PC-9 (cell line): ENCODE measurements around the gene ADCY3. TPM values are rescaled to one million over a fixed set of nuclear protein-coding genes. Genes with fewer than 3 reads are reported as not detected.

Experiments
- BruUV-seq: library from RNA; stranded (reverse); fragments of 400-500 nt; replicated peaks from 2 replicates; lab custom pipeline; 2021; lab: Mats Ljungman, UMichigan
- CTCF ChIA-PET: fragments of 300-600 bp; sonication (Branson Sonifier 250); formaldehyde crosslinking; loops from one replicate; lab custom pipeline; 2022; ENCODE audit warnings: antibody characterized with exemption; lab: Charles Lee
- POLR2A ChIA-PET: fragments of 300-600 bp; sonication (Branson Sonifier 250); formaldehyde crosslinking; loops from one replicate; lab custom pipeline; 2022; ENCODE audit warnings: antibody characterized with exemption; ENCODE audit not compliant: unreplicated experiment; lab: Charles Lee
- DNase-seq, 2 experiments: peaks; one replicate each; pipeline versions ENCODE4 v3.0.0 to v3.0.0-alpha.2; 2015 to 2022; ENCODE audit warnings: mixed read lengths in 1 of 2
- H2AFZ ChIP-seq: fragments of 200-600 bp; sonication (generic); 2 replicates; pipeline ENCODE4 v1.8.1; 2017; ENCODE audit warnings: antibody characterized with exemption
- H3F3A ChIP-seq: fragments of 200-600 bp; sonication (generic); 2 replicates; pipeline ENCODE4 v1.8.1; 2017; ENCODE audit warnings: antibody characterized with exemption, mild to moderate bottlenecking, low read depth; ENCODE audit not compliant: insufficient read depth
- H3K27ac ChIP-seq: fragments of 200-600 bp; sonication (generic); 2 replicates; pipeline ENCODE4 v1.6.1; 2016; ENCODE audit warnings: mixed run types
- H3K27me3 ChIP-seq: fragments of 200-600 bp; sonication (generic); 2 replicates; pipeline ENCODE4 v1.6.1; 2016; ENCODE audit warnings: low read depth, mixed run types; ENCODE audit not compliant: insufficient read depth
- H3K36me3 ChIP-seq: fragments of 200-600 bp; sonication (generic); 2 replicates; pipeline ENCODE4 v1.6.1; 2016; ENCODE audit warnings: low read depth, mixed run types
- H3K4me1 ChIP-seq: fragments of 200-600 bp; sonication (generic); replicated peaks from 2 replicates; pipeline ENCODE4 v1.6.1; 2016; ENCODE audit warnings: mixed run types; ENCODE audit not compliant: insufficient read depth
- H3K4me2 ChIP-seq: fragments of 200-600 bp; sonication (generic); 2 replicates; pipeline ENCODE4 v1.6.1; 2017; ENCODE audit warnings: mixed run types
- H3K4me3 ChIP-seq: fragments of 200-600 bp; sonication (generic); 2 replicates; pipeline ENCODE4 v1.6.1; 2016; ENCODE audit warnings: mixed run types
- H3K79me2 ChIP-seq: fragments of 200-600 bp; sonication (generic); 2 replicates; pipeline ENCODE4 v1.6.1; 2017; ENCODE audit warnings: low read depth, mixed run types
- H3K9me2 ChIP-seq: fragments of 200-600 bp; sonication (generic); 2 replicates; pipeline ENCODE4 v1.8.1; 2017; ENCODE audit warnings: mild to moderate bottlenecking; ENCODE audit not compliant: insufficient read depth
- H3K9me3 ChIP-seq: fragments of 200-600 bp; sonication (generic); 2 replicates; pipeline ENCODE4 v1.8.1; 2016; ENCODE audit warnings: low read depth; ENCODE audit not compliant: insufficient read depth
- H4K20me1 ChIP-seq: fragments of 200-600 bp; sonication (generic); 2 replicates; pipeline ENCODE4 v1.8.1; 2017; ENCODE audit not compliant: insufficient read depth
- CTCF ChIP-seq: fragments of 200-600 bp; sonication (generic); conservative IDR thresholded peaks from 2 replicates; pipeline ENCODE4 v1.6.1; 2017; ENCODE audit warnings: mixed run types, antibody characterized with exemption, mild to moderate bottlenecking, moderate library complexity
- EZH2 ChIP-seq: fragments of 200-600 bp; sonication (generic); IDR thresholded peaks from 2 replicates; pipeline ENCODE4 v1.8.0; 2017; ENCODE audit warnings: antibody characterized with exemption, low read depth
- intact Hi-C: fragments of 100-400 bp; cut with micrococcal nuclease; formaldehyde crosslinking; loops from one replicate; pipeline ENCODE4 v1.10.0; 2022; ENCODE audit not compliant: unreplicated experiment
- total RNA-seq: library from RNA; stranded (reverse); gene quantifications from 2 replicates; pipeline ENCODE4 v1.2.3, GENCODE V29; 2021

The ADCY3 gene
- total RNA-seq, 1 experiment from 2014 or later, result 46.3 TPM

- H3K4me2 ChIP-seq, result no peak overlapping the region
- H3F3A ChIP-seq, result peaks cover 5% of the 10 kb centered on the region; the same call in 1 of the 2 replicates
- no peaks in the 10 kb centered on the region for H3K9me2 ChIP-seq
- POLR2A ChIA-PET, result no interaction called here
- no peak overlapping the region for H3K4me3 ChIP-seq
- H3K9me3 ChIP-seq, result no peaks in the 10 kb centered on the region
- H3K27me3 ChIP-seq, result no peaks in the 10 kb centered on the region
- H4K20me1 ChIP-seq, result no peaks in the 10 kb centered on the region
- H3K79me2 ChIP-seq, result no peaks in the 10 kb centered on the region
- H2AFZ ChIP-seq, result no peak overlapping the region
- no TSS peak for BruUV-seq
- H3K36me3 ChIP-seq, result no peaks in the 10 kb centered on the region
- CTCF ChIA-PET, result interaction anchor here (0.7 kb wide), 1 partner anchor 19 kb away, joined by 3 read pairs; no protein-coding TSS in a partner anchor
- no peak for DNase-seq
- H3K27ac ChIP-seq, result no peak overlapping the region
- TF ChIP-seq EZH2 (no peak), CTCF (no peak; the same call in 1 of the 2 replicates)
- no peaks in the 10 kb centered on the region for H3K4me1 ChIP-seq
- intact Hi-C loops, result loop anchor here (5.0 kb wide), 1 partner anchor 367 kb away; no protein-coding TSS in a partner anchor
These were observed 89.7 kb downstream of the ADCY3 start for GRCh38 chr2:24830351-24830750.

GRCh38 chr2:24828238-24828996 lies 91.6 kb downstream of the ADCY3 start:
- BruUV-seq, result no TSS peak
- intact Hi-C loops, result loop anchor here (5.0 kb wide), 1 partner anchor 601 kb away; no protein-coding TSS in a partner anchor
- no peak overlapping the region for H2AFZ ChIP-seq
- no peak overlapping the region for H3K4me3 ChIP-seq
- ChIA-PET POLR2A (no interaction called here), CTCF (interaction anchor here (0.6 to 1.6 kb wide), 7 partner anchors 126 to 1656 kb away, joined by 3 to 7 read pairs (median 3); no protein-coding TSS in a partner anchor)
- H3K4me1 ChIP-seq, result no peaks in the 10 kb centered on the region
- H3F3A ChIP-seq, result peaks cover 5% of the 10 kb centered on the region; the same call in 1 of the 2 replicates
- H3K27me3 ChIP-seq, result no peaks in the 10 kb centered on the region
- H3K36me3 ChIP-seq, result no peaks in the 10 kb centered on the region
- no peak for DNase-seq
- no peaks in the 10 kb centered on the region for H3K79me2 ChIP-seq
- H3K4me2 ChIP-seq, result no peak overlapping the region
- H3K27ac ChIP-seq, result no peak overlapping the region
- H4K20me1 ChIP-seq, result no peaks in the 10 kb centered on the region
- no peaks in the 10 kb centered on the region for H3K9me2 ChIP-seq
- H3K9me3 ChIP-seq, result no peaks in the 10 kb centered on the region
- TF ChIP-seq EZH2 (no peak), CTCF (no peak)

GRCh38 chr2:24827321-24828237 lies 92.5 kb downstream of the ADCY3 start:
- Histone ChIP-seq H3K27me3 (no peaks in the 10 kb centered on the region), H3K4me3 (no peak overlapping the region), H3K9me3 (no peaks in the 10 kb centered on the region), H3K9me2 (no peaks in the 10 kb centered on the region), H3K36me3 (no peaks in the 10 kb centered on the region), H3K4me1 (no peaks in the 10 kb centered on the region), H2AFZ (no peak overlapping the region), H3F3A (peaks cover 5% of the 10 kb centered on the region; the same call in 1 of the 2 replicates), H3K79me2 (no peaks in the 10 kb centered on the region), H4K20me1 (no peaks in the 10 kb centered on the region), H3K27ac (no peak overlapping the region), H3K4me2 (no peak overlapping the region)
- intact Hi-C loops, result loop anchor here (1.0 to 5.0 kb wide), 4 partner anchors 215 to 600 kb away; no protein-coding TSS in a partner anchor
- POLR2A ChIA-PET, result no interaction called here
- DNase-seq, result peak; percentile 49 to 64
- TF ChIP-seq EZH2 (no peak), CTCF (peak; percentile 92)
- CTCF ChIA-PET, result interaction anchor here (0.6 to 1.6 kb wide), 6 partner anchors 125 to 1657 kb away, joined by 3 to 7 read pairs (median 4); no protein-coding TSS in a partner anchor
- BruUV-seq, result no TSS peak
